Femur (tissue), 1 donor: Measurements from ENCODE around the gene RBM17.
"Not testable (repeated sequence)": the region's sequence is repeated elsewhere in the genome, so short reads cannot be mapped to it uniquely, and the experiment has no call there.

Source experiments
- DNase-seq: peaks from one replicate; pipeline ENCODE4 v3.0.0-alpha.2; 2017

Gene RBM17

GRCh38 chr10:6080417-6080973 is 8.3 kb upstream of the RBM17 start:
- no peak for DNase-seq

- no peak for DNase-seq
Measured at GRCh38 chr10:6082496-6083395, 6.1 kb upstream of the RBM17 start.

- DNase-seq: no peak
Measured at GRCh38 chr10:6083523-6084475, 5.0 kb upstream of the RBM17 start.

GRCh38 chr10:6086375-6087233 is 2.2 kb upstream of the RBM17 start:
- DNase-seq: peak; percentile 89

GRCh38 chr10:6089334-6090219 is 743 bp downstream of the RBM17 start:
- peak; percentile 34 for DNase-seq

GRCh38 chr10:6091630-6092029 is 2.8 kb downstream of the RBM17 start:
- no peak for DNase-seq

GRCh38 chr10:6092731-6093130 is 3.9 kb downstream of the RBM17 start:
- DNase-seq: no peak

- DNase-seq: no peak
Measured at GRCh38 chr10:6095810-6096570, 7.2 kb downstream of the RBM17 start.

GRCh38 chr10:6097063-6097462 is 8.2 kb downstream of the RBM17 start:
- DNase-seq: no peak

- DNase-seq: no peak
Measured at GRCh38 chr10:6098156-6098555, 9.3 kb downstream of the RBM17 start.

GRCh38 chr10:6100370-6100769 is 11.5 kb downstream of the RBM17 start:
- no peak for DNase-seq

GRCh38 chr10:6101181-6101580 is 12.3 kb downstream of the RBM17 start:
- DNase-seq: no peak

GRCh38 chr10:6102128-6102527 is 13.3 kb downstream of the RBM17 start:
- no peak for DNase-seq

- no peak for DNase-seq
Measured at GRCh38 chr10:6103591-6103990, 14.8 kb downstream of the RBM17 start.

GRCh38 chr10:6107616-6108015 is 18.8 kb downstream of the RBM17 start:
- not testable (repeated sequence) for DNase-seq

GRCh38 chr10:6108072-6108471 is 19.2 kb downstream of the RBM17 start:
- DNase-seq: no peak

GRCh38 chr10:6108631-6109443 is 20.0 kb downstream of the RBM17 start:
- no peak for DNase-seq

- DNase-seq: no peak
Measured at GRCh38 chr10:6109444-6109775, 20.6 kb downstream of the RBM17 start.

- DNase-seq: no peak
Measured at GRCh38 chr10:6110136-6110535, 21.3 kb downstream of the RBM17 start.

GRCh38 chr10:6112893-6113292 is 24.1 kb downstream of the RBM17 start:
- no peak for DNase-seq
